GM19035 (cell line): Measurements from ENCODE around the gene GRID1.
"Not testable (repeated sequence)": the region's sequence is repeated elsewhere in the genome, so short reads cannot be mapped to it uniquely, and the experiment has no call there.

Experiments used
- ATAC-seq: cut with Tn5 transposase; IDR thresholded peaks from one replicate; pipeline ENCODE4 v1.9.1; 2021; ENCODE audit not compliant: unreplicated experiment

GRID1 gene

GRCh38 chr10:86122646-86123045, 243.9 kb downstream of the GRID1 start:
- no peak for ATAC-seq

DNA sequence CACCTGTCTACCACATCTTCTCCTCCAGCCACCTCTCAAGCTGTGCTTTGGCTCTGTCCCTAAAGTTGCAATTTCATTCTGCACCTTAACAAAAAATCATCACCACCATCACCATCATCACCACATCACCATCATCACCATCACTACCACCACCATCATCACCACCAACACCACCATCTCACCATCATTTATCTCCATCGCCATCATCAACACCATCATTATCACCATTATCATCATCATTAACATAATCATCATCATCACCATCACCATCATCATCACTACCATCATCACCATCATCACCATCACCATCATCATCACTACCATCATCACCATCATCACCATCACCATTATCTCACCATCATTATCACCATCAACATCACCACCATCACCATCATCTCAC, 245.4 kb downstream of the GRID1 start:
- no peak for ATAC-seq

DNA sequence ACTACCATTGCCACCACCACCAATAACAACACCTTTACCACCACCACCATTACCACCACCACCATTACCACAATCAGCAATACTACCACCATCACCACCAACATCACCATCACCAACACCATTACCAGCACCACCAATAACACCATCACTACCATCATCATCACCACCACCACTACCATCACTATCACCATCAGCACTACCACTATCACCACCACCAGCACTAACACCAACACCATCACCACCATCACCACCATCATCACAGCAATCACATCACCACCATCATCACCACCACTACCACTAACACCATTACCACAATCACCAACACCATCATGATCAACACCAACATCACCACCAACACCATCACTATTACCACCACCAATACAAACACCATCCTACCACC, 249.5 kb downstream of the GRID1 start:
- no peak for ATAC-seq

- ATAC-seq = no peak
Observed at GRCh38 chr10:86113983-86114382, 252.6 kb downstream of the GRID1 start.

DNA sequence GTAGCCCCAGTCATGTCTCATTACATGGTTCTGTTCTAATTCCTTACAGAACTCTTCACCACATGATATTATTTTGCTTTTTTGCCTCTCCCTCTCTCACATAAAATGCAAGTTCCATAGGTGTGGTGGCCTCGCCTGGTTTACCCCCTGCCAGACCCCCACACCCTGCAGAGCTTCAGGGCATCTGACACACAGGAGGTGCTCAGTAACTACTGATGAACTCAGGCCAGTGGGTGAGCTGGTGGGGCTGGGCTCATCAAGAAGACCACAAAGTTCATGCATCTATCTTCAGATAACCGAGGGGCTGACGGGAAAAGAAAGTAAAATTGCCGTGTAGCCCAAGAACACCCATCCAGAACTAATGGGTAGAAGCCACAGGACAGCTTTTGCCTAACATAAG, 253.1 kb downstream of the GRID1 start:
- ATAC-seq = no peak

GRCh38 chr10:86113044-86113443, 253.6 kb downstream of the GRID1 start:
- ATAC-seq = no peak

- no peak for ATAC-seq
Observed at GRCh38 chr10:86111902-86112545, 254.6 kb downstream of the GRID1 start.

DNA sequence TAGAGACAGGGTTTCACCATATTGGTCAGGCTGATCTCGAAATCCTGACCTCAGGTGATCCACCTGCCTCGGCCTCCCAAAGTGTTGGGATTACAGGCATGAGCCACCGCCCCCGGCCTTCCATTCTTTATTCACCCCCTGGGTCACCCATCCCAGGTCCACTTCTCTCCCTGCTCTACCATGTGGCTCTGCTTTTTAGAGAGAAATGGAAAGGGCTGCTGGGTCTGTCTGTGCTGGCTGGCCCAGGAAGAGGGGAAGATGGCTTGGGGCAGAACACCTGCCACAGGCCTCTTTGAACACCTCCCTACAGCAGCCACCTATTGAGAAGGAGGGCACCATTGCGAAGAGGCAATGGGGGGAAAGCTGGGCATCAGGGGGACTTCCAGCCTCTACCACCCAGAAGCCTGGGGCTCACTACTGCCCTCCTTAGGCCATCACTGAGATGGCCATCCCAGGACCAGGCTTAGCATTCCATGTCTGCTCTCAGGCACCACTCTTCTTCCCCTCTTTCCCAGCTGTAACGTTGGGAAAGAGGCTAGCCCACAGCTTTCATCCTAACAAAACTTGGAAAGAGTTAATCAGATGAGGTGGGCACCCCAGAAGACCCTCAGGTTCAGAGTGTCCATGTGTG, 256.3 kb downstream of the GRID1 start:
- no peak for ATAC-seq

DNA sequence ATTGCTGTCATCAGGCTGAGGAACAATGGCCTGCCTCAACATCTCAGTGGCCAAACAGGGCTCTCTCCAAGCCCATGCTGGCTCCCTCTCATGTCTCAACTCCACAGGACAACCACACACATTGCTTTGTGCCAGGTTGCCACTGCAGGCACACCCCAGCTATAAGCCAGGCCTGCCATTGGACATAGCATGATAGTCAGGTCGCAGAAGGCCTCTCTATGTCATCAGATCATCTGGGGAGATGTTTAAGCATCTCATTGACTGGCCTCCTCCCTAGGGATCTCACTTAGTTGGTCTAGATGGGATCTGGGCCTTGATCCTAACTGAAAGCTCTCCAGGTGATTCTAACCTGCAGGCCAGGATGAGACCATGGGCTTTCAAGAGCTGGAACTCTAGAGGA, 257.2 kb downstream of the GRID1 start:
- ATAC-seq = no peak

DNA sequence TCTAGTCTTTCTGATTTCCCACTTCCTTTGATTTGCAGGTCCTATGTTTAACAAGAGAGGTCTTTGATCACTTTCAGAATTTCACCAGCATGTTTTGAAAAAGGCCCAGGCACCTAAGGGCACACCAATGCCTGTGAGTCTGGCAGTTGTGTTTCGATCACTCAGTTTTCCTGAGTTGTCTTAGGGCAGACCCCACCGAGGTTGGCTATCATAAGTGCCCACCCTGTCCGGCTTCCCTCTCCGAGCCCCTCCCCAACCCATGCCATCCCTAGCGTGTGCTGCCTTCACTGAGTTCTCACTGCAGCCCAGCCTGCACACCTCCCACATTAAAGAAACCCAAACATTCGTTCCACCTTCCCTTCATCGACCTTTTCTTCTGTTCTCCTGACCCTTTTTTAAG, 257.9 kb downstream of the GRID1 start:
- no peak for ATAC-seq

- not testable (repeated sequence) for ATAC-seq
Observed at GRCh38 chr10:86107611-86108310, 258.8 kb downstream of the GRID1 start.

- ATAC-seq = no peak
Observed at GRCh38 chr10:86107131-86107530, 259.5 kb downstream of the GRID1 start.

GRCh38 chr10:86106616-86107015, 260.0 kb downstream of the GRID1 start:
- ATAC-seq = no peak

- ATAC-seq = no peak
Observed at GRCh38 chr10:86105640-86106039, 261.0 kb downstream of the GRID1 start.

- no peak for ATAC-seq
Observed at GRCh38 chr10:86105181-86105580, 261.4 kb downstream of the GRID1 start.

DNA sequence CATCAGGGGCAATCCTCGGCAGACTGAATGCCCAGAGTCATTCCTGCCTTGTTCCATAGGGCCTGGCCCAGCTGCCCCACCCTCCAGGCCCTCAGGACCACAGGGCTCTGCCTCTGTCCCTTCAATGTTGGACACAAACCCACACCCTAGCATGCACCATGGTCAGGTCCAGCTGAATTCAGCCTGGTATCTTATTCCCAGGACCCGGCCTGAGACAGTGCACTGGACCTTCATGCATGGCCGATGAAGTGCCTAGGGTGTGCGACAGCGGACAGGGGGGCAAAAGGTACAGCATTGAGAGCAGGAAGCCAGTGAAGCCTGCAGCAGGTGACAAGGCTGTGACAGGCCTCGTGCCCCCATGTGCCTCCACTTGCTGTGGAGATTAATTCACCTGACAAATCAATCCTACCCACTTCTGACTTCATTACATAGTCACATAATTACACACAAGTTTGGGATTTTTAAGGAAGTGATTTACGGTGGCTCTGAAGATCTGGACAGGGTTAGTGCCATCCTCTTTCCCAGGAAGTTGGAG, 261.9 kb downstream of the GRID1 start:
- ATAC-seq = no peak

- no peak for ATAC-seq
Observed at GRCh38 chr10:86104156-86104555, 262.4 kb downstream of the GRID1 start.

DNA sequence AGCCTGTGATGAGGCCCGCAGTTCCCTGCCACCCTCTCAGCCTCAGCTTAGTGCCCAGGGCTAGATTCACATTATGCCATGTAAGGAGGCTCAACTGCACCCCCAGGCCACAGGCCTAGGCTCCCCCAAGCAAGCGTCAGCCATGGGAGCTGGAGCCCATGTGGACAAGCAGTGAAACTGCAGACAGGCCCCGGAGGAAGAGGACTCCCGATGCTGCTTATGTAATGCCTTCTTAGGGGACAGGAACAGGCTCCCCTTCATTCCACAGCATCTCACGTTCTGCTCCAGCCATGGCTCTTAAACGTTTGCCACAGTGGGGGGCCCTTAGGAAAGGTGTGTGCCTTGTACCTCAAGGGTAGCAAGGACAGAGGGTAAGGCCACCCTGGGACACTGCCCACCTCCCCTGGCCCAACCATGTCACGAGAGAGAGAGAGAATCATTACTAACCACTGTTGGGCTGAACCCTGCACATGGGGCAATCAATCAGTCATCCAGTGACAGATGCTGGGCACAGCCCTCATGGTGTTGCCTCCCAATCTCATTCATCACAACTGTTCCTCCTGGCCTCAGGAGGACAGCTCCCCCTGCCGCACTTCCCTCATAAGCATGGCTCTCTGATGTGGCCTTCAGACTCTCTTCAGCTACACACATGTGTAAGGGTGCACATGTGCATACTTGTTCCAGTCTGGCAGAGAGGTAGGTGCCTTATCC, 263.0 kb downstream of the GRID1 start:
- no peak for ATAC-seq

DNA sequence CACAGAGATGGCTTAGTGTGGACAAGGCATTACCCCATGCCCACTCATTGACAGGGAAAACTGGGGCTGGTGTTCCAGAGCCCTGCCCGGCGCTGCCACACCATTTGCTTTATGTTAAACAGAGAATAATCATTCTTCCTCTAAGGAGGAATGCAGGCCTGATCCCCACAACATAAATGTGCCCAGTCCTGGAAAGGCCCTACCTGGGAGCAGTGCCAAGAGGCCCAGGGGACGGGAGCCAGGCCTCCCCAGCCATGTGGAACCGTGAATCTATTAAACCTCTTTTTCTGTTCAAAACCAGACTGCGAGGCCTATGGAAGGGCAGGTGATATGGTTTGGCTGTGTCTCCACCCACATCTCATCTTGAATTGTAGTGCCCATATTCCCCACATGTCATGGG, 264.1 kb downstream of the GRID1 start:
- no peak for ATAC-seq

- no peak for ATAC-seq
Observed at GRCh38 chr10:86102031-86102430, 264.6 kb downstream of the GRID1 start.

GRCh38 chr10:86100581-86101061, 266.0 kb downstream of the GRID1 start:
- no peak for ATAC-seq
